GM18511 (cell line): ENCODE data around the gene ACOX3.
"Not testable (repeated sequence)": the region's sequence is repeated elsewhere in the genome, so short reads cannot be mapped to it uniquely, and the experiment has no call there.

ENCODE experiments used
- ATAC-seq: cut with Tn5 transposase; IDR thresholded peaks from one replicate; pipeline ENCODE4 v1.9.1; 2021; ENCODE audit warnings: mild to moderate bottlenecking, moderate library complexity; ENCODE audit not compliant: unreplicated experiment

The ACOX3 gene

DNA sequence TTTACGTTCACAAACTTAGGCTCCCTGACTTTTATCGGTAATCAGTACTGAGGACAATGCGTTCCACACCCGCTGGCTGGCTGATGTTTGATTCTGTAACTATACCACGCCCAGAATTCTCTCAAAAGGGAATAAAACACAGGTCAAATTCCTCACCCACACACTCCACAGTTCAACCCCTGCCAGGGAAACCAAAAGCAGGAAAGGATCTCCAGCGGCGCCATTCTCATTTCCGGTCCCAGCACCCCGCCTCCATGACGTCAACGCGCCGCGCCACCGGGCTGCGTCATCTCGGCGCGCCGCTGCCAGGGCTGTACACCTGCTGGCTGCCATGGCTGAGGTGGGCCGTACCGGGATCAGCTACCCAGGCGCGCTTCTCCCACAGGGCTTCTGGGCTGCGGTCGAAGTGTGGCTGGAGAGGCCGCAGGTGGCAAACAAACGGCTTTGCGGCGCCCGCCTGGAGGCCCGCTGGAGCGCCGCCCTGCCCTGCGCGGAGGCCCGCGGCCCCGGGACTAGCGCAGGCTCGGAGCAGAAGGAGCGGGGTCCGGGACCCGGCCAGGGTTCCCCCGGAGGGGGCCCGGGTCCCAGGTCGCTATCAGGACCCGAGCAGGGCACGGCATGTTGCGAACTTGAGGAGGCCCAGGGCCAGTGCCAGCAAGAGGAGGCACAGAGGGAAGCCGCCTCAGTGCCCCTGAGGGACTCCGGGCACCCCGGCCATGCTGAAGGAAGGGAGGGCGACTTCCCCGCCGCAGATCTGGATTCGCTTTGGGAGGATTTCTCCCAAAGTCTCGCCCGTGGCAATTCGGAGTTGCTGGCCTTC is at the start of gene ACOX3, which contains the start of gene TRMT44:
Gene ACOX3 (minus strand): TSS at position 232 of the 820 bp plus-strand sequence. CDS start 24,202 bp downstream, outside the sequence.
Gene TRMT44 (plus strand): TSS at position 286 of the 820 bp plus-strand sequence. CDS start 46 bp downstream, at position 332.
- ATAC-seq, result peak; percentile 88

DNA sequence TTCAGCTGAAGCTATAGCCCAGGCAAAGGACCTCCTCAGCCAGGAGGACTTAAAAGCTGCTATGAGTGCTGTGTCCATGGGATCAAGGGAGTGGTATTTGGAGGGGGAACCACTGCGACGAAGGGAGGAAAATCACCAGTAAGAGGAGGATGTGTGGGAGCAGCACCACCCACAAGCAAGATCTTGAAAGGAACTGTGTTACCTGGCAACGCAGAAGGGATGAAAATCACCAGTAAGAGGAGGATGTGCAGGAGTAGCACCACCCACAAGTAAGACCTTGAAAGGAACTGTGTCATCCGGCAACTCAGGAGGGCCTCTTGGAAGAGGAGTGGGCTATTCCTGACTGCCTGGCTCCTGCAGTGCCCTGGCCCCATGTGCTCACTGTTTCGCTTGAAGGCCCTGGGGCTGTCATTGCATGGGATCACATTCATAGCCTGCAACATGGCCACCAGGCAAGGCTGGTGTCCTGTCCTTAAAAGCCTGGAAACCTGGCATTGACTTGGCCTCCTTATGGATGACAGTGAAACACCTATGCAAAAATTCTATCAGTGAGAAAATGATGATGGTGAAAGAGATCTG is 48.4 kb upstream of the ACOX3 start:
- no peak for ATAC-seq

DNA sequence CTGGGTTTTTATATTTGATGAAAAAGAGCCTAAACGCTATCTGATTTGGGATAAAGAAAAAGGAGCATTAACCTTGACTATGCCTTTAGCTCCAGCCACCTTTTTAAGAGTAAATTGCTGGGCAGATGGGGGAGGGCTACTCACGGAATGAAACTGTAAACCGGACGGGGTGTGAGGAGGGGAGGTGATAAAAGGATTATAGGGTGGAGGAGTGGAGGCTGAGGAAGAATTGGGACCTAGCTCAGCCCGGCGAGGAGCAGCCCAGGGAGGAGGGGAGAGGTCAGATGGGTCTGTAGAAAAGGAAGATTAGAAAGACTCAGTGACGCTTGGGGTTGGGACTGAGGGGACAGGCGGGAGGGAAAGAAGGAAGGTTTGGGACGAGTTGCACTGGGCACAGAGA is 46.1 kb upstream of the ACOX3 start:
- not testable (repeated sequence) for ATAC-seq

DNA sequence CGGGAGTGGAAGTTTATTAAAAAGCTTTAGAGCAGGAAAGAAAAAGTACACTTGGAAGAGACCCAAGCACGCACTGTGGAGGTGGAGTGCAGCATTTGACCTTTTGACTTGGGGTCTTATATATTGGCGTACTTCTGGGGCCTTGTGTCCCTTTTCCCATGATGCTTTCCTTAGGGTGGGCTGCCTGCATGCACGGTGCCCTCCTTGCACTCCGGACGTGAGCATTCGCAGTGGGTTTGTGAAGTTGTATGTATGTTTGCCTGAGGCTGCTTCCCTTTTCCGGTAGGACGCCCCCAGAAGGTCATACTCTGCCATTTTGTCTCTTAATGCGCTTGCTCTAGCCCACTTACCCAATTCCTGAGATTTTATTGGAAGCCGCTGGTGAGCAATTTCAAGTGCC is 39.7 kb upstream of the ACOX3 start:
- no peak for ATAC-seq

DNA sequence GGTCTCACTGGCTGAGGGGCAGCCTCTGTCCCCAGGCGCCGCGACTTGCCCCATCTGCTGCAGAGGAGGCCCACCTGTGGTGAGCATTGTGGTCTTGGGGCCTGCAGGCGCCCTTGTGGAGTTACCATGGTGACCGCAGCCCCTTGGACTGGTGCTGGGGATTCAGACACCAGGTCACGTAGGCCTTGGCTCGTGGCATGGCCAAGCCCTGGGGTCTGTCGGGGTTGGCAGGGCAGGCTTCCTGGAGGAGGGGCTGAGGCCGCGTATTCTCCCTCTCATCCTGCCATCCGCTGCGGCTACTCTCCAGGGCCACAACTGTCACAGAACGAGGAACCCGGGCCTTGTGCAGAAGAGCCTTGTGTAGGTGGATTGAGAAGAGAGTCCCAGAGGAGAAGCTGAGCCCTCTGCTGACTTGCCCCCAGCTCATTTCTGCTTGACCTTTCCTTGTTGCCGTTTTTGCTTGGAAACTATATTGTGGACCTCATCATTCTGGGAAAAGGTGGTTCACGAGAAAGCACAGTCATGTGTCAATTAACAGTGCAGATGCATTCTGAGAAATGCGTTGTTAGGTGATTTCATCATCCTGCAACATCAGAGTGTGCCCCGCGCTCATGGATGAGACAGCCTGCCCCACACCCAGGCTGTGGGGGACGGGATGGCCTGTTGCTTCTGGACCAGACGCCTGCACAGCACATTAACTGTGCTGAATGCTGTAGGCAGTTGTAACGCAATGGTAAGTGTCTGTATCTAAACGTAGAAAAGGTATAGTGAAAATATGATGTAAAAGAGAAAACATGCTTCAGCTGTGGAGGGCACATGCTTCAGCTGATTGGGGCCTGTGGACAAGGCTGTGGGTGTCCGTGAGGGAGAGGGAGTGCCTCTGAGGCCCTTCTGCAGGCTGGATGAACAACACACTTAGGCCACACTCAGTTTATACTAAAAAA is 38.5 kb upstream of the ACOX3 start:
- no peak for ATAC-seq

DNA sequence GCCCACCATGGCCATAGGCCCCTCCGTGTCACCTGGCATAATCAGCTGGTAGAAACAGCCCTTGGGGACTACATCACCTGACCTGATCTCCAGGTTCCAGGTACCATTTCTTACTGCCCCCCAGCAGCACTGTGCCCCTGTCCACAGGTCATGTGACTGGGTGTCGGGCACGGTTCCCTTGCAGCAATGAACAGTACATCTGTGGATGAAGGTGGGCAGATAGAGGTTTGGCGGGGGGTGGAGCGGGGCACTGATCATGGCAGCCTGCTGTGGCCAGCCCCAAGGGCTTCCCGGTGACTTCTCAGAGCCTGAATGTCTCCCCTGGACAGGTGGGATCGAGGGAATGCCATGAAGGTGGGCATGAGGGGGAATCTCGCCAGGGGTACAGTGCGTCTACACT is 37.8 kb upstream of the ACOX3 start:
- no peak for ATAC-seq

DNA sequence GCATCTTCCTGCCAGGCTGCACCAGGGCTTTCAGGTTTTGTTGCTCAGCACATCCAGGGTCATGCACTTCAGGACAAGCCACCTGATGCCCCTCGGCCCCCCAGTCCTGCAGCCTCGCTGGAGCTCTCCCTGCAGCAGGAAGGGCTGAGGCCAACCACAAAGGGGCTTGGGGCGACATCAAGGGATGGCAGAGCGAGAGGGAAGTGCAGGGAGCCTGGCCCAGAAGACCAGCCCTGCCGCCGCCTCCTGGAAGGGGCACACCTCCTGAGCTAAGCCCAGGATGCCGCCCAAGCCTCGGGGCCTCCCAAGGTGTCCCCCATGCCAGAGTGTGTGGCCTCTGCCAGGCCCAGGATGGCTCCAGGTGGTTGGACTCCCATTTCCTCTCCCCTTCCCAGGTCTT is 37.2 kb upstream of the ACOX3 start:
- no peak for ATAC-seq

DNA sequence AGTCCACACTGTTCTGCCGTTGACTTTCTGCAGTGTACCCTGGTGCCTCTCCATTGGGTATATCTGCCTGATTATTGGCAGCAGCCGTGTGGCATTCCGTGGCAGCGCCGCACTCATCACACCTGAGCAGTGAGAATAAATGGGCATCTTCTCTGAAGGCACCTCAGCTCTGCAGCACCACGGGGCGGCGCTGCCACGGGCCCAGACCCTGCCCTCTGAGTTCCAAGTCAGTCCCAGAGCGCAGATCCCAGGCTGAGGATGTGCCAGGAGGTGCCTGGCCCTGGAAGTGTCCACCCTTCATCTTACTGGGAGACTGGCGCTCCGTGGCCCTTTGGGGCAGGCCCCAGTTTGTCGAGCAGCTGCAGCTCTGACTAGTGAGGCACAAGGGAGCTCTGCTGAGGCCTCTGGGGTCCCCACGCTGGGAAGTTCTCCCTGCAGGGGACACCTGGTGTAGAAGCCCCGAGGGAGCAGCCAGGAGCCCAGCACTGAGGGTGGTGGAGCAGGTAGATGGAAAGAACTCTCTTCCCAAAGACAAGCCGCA is 36.6 kb upstream of the ACOX3 start:
- no peak for ATAC-seq

DNA sequence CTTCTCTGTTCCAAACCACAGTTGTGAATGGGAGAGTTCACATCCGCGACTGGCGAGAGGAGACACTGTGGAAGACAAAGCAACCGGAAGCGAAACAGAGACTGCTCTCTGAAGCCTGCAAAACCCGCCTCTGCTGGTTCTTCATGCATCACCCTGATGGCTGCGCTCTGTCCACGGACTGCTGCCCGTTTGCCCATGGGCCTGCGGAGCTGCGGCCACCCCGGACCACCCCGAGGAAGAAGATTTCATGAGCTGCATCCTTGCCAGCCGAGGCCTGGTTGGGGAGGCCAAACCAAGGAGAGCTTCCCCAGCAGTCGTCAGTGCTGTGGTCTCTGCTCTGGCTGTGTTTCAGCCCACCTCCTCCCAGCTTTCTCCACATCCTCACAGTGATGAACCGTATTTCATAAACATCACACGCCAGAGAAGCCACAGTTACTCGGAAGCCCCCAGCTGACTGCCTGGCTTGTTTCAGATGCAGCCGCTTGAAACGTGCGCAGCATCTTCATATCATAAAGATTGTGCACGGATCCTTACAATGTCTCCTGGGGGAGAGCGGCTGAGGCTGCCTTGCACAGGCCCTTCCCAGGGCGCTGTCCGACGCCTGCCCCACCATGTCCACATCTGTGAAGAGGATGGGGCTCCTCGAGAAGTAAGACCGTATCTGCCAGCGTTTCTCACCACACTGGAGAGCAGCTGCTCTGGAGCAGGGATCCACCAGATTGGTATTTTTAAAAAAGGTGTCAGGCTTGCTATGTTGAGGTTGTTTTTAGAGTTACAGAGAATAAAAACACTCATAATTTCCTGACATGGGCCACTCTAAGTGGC is 35.4 kb upstream of the ACOX3 start:
- no peak for ATAC-seq

DNA sequence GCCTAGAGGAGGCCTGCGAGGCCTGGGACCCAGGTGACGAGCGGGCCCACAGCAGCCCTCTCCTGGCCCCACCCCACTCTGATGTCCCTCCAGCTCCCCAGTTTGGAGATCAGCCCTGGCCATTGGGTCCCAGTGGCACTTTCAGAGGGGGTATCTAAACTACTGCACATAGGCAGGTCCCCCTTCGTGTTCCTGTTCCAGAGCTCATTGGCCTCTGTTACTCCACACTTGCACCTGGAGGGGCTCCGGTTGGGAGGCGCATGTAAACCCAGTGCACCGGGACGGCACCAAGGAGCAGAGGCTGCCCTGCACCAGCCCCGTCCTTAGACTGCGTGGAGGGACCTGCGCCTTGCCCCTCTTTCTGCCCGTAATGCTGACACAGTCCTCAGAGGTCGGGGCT is 34.3 kb upstream of the ACOX3 start:
- ATAC-seq, result no peak

DNA sequence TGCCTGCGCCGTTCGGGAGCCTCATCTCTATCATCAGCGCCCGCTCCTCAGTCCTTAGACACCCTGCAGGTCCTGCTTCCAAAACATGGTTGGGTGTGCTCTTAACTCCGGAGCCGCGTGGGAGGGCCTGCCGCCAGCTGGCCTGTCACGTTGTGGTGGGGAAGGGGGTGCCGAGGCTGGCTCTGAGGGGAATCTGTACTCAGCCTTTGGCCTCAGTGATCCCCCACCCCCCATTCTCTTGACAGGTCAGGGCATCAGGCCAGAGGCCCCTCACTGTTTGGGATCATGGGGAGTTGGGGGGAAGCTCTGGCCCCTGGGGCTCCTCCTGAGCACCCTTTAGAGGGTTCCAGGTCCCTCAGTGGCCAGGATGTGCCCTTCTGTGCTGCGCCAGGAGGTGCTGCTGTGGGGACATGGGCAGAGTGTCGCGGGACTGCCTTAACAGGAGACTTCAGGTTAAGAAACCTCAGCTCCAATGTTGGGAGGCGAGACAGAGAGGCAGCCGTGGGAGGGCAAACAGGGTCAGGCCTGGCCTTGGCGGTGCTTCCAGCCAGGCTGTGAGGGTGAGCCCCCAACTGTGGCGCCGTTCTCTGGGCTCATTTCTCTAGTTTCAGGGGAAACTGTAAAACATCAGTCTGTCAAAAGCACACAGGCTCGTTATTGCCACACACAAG is 33.5 kb upstream of the ACOX3 start:
- ATAC-seq, result no peak

DNA sequence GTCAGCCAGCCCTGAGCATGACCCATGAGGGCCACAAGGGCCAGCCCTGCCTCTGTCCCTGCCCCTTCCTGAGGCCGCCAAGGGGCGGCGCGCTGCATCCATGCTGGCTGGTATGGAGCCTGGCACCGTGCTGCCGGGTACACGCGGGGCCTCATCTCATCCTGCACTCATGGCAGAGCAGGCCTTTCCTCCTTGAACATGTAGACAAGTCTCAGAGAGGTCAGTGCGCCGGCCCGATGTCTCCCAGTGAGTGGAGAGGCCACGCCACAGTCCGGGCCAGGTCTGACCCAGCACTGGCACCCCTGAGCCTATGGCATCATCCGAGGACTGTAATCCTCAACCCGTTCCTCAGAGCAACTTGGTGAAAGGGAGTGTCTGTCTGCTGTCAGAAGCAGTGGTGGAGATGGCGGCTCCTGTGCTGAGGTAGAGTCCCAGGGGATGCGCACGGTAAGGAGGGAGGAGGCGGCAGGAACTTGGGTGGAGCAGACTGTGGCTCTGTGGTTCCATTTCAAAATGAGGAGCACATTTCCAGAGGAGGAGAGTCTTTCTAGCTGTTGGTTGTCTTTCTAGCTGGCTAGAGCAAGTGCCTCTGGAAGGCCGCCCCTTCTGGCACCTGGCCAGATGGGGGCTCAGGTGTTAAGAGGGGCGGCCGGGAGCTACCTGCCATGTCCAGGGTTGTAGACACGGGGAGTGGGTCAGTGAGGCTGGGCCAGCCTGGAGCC is 32.8 kb upstream of the ACOX3 start:
- no peak for ATAC-seq

DNA sequence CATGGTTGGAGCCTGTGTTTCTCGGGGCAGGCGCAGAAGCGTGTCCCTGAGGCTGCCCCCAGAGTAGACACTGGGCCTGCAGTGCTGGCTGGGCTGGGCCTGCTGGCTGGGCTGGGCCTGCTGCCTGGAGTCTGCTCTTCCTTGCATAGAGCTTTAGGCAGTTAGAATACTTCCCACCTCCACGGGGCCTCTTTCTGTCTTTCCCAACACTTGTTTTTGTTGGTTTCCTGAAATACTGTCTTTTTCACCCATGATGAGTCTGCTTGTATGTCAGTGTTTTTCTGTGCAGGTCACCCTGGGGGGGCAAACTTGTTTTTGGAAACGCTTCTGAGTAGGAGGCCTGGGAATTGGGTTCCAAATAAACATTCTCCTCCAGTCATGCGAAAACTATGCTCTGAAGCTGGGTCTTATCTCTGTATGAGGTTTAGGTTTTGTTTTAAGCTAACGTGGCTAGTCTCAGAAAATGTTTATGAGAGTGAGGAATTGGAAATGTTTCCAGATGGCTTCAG is 32.2 kb upstream of the ACOX3 start:
- no peak for ATAC-seq

DNA sequence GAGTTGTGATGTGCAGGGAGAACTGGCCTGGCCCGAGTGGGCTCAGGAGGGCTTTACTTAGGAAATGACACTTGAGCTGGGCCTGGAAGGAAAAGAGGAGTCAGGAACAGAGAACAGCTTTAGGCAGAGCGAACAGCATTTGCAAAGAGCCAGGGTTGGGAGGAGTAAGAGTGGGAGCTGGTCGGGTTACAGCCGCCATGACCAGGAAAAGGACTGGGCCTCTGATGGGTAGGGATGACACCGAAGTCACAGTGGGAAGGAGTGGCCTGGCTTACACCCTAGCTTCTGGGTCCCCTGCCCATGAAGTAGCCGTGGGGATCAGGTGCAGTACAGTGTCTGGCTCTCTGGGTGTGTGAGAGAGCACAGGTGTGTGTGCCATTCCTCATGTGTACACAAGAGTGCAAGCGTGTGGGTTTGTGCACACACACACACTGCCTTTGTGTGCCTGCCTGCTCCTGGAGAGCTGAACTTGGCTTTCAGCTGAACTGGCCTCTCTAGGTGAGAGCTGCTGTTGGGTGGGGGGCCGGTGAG is 31.7 kb upstream of the ACOX3 start:
- no peak for ATAC-seq

DNA sequence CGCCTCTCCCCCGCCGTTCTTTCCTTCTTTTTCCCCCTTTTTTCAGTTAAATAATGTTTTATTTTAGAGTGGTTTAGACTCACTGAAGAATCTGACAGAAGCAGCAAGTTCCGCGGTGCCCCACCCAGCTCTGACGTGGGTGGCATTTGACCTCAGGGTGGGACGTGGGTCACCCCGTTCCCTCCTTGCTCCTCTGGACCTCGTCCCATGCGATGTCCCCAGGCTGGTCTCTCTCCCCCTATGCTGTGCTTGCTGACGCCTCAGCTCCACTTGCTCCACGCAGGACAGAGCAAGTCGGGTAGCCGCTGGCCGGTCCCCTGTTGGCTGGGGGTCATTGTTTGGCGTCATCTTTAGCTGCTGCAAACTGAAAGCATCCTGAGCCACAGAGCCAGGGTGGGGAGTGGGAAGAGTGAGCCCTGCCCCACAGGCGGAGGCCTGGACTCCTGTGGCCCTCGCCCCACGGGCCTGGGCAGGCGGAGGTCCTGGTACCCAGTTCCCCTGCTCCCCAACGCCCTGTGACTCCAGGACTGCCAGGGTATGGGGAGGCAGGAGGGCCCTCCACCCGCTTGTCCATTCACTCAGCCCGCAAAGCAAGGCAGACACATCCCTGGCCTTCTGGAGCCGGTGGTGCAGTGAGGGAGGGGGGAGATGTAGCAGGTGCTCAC is 30.8 kb upstream of the ACOX3 start:
- ATAC-seq, result no peak

DNA sequence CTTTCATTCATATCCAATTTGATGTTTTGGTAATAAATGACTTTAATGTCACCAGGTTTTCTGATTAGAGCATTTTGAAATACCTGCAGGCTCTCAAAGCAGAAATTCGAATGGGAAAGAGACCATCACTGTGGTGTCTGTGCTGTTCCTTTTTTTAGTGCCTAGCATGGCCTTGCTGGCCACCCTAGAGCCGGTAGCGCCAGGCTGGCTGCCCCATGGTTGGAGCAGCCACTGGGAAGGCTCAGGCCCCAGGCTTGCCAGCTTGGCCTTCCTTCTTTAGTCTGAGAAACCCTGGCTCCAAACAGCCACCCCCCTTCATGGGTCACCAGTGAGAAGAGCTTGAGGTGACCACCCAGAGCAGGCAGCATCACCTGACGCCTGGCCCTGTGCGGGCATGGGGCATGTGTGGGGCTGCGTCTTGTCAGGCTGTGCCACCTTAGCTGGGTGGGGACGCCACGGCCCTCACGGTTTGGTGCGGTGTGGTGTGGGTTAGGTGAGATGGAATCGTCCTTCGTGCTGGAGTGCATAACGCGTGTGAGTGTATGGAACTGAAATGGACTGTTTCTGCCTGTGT is 30.0 kb upstream of the ACOX3 start:
- ATAC-seq, result no peak

DNA sequence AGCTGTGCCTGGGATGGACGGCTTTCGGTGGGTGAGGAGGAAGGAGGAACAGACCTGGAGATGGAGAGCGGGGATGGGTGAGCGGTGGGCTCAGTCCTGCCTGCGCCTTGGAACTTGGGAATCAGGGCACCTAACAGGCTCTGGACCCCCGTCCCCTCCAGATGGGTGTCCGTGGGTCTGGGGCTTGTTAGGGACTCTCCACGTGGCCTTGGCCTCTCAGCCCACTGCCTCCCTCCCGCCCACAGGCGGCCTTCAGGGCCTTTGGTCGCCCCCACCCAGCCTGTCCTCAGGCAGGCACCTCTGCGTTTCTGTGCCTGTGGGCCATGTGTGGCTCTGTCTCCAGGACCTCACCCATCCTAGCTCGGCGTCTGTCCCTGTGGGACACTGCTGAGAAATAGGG is 29.0 kb upstream of the ACOX3 start:
- no peak for ATAC-seq
